Activated CD8-positive, alpha-beta memory T cell treated with anti-CD3 and anti-CD28 coated beads for 1 hour (primary cell): Measurements from ENCODE around the gene CCDC120.
A peak's percentile ranks its signal among the peaks of the same experiment; 100 is the strongest.

Experiments used
- DNase-seq, 2 donors: peaks; one replicate each; pipeline ENCODE4 v3.0.0-alpha.2; 2020; ENCODE audit warnings: low read depth in 1 of 2; ENCODE audit errors: extremely low read depth in 1 of 2

CCDC120 gene

GRCh38 chrX:49058794-49059193 lies at the start of gene CCDC120:
Gene CCDC120, plus strand, starts transcription at chrX:49058999. Its CDS starts 3,043 bp downstream, at chrX:49062042.
- DNase-seq = no peak

DNA sequence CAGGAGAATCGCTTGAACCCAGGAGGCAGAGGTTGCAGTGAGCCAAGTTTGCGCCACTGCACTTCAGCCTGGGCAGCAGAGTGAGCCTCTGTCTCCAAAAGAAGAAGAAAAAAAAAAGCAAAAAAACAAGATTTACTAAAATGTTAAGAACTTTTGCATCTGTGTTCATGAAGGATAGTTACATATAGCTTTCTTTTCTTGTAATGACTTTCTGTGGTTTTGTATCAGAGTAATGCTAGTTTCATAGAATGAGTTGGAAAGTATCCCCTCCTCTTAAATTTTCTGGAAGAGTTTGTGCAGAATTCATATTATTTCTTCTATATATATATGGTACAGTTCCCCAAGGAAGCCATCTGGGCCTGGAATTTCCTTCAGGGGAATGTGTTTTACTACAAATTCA lies 39.7 kb upstream of the CCDC120 start:
- DNase-seq = no peak

DNA sequence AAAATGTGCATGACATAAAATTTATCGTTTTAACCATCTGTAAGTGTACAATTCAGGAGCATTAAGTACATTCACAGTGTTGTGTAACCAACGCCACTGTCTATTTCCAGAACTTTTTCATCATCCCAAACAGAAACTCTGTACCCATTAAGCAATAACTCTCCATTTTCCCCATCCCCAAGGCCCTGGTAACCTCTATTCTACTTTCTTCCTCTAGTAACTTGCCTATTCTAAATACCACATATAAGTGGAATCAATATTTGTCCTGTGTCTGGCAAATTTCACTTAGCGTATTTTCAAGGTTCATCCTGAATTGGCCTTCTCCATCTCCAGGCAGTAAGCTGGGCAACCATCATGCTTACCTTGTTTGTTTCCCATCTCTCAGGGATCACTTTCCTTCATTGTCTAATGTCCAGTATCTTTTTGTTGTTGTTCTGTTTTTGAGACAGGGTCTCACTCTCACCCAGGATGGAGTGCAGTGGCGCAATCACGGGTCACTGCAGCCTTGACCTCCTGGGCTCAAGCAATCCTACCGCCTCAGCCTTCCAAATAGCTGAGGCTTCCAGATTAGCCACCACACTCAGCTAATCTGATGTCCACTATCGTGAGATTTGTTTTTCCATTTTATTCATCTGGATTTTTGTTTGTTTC lies 39.1 kb upstream of the CCDC120 start:
- DNase-seq = no peak

DNA sequence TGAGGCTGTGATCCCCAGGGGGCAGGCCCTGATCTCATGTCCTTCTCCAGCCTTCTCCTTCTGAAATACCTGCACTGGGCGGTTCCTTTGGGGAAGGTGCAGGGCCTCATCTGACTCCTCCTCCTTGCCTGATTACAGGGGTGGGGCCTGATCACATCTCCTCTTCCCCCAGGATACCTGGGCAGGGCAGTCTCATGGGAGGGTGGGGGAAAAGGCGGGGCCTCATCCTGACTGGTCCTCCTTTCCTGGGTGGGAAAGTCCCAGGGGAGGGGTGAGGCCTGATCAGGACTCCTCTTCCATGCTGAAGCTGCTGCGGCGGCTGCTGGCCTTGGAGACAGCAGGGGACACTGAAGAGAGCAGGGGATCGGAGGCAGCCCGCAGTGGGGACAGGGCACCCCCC lies 28.9 kb upstream of the CCDC120 start:
- DNase-seq = no peak

DNA sequence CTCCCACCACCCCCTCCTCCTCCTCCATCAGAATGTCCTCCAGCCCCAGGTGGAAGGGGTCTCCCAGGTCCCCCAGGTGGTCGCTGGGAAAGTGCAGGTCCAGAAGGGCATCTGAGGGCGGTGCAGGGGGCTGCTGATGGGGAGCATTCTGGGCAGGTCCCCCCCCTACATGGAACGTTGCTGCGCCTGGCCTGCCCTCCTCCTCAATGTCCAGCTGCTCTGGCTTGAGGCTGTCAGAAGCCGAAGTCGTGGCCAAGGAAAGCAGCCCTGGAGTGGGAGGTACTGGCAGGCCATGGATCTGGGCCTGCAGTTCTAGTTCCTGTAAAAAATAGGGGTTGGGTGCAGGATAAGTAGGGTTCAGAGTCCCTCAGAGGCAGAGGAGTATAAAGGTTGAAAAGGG lies 28.5 kb upstream of the CCDC120 start:
- no peak for DNase-seq

- DNase-seq = no peak
These were observed 20.8 kb upstream of the CCDC120 start for GRCh38 chrX:49037883-49038475.

DNA sequence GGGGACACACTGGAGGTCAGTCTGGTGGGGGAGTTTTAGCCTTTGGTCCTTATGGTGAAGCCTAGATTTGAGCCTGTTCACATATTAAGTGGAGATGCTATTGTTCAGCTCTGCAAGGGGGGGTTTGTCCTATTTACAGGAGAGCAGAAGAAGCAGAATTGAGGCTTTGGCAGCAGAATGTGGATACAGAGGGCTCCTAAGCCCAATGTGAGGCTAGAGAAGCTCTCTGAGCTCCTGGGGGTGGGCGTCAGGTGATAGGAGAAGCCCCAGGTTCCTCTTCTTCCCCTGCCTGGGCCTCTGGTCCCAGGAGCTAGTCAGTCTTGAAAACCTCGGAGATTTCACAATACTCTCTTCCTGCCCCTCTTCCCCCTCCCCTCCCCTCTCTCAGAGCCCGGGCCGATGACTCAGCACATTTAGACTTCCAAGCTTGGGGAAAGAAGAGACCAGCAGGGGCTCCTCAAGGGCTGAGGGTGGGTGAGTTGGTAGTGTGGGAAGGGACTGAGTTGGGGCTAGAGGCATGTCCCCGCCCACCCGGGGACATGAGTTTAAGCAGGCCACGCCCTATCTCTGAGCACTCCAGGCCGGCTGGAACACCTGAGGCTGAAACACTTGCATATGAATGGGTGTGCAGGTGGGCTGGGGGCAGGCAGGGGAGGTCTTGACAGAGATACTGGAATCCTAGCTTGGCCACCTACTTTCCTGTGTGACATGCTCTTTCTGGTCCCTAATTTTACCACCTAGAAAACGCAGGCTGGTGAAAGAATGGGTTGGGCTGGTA lies 19.0 kb upstream of the CCDC120 start:
- DNase-seq = peak in 1 of 2 donors; percentile 1

GRCh38 chrX:49040376-49040955 lies 18.3 kb upstream of the CCDC120 start:
- no peak for DNase-seq

- DNase-seq = no peak
These were observed 16.8 kb upstream of the CCDC120 start for GRCh38 chrX:49041744-49042580.

DNA sequence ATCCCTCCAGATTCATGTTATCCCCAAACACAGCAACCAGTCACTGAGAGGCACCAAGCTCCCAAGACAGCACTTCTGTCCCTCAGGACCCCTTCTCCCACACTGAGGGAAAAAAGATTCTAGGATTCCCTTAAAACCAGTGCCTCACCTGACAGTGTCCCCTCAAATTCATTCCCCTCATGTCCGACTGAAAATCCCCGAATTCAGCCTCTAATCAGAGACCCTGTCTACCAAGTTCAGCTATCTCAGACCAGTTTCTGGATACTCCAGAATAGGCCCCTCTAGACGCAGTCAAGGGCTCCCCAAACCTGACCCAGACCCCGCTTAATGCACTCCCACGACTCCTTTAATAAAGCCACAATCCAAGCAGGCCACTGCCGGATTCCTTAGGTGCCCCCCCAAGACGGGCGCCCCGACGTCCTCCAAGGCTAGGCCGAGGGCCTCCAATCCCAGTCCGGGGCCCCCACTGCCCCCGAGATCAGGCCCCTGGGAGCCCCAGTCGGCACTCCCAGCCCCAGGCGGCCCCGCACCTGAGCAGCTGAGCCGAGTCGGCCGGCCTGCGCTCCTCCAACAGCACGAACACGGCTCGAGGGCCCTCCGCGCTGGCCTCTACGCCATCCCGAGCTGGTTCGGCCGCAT lies 16.1 kb upstream of the CCDC120 start:
- no peak for DNase-seq

DNA sequence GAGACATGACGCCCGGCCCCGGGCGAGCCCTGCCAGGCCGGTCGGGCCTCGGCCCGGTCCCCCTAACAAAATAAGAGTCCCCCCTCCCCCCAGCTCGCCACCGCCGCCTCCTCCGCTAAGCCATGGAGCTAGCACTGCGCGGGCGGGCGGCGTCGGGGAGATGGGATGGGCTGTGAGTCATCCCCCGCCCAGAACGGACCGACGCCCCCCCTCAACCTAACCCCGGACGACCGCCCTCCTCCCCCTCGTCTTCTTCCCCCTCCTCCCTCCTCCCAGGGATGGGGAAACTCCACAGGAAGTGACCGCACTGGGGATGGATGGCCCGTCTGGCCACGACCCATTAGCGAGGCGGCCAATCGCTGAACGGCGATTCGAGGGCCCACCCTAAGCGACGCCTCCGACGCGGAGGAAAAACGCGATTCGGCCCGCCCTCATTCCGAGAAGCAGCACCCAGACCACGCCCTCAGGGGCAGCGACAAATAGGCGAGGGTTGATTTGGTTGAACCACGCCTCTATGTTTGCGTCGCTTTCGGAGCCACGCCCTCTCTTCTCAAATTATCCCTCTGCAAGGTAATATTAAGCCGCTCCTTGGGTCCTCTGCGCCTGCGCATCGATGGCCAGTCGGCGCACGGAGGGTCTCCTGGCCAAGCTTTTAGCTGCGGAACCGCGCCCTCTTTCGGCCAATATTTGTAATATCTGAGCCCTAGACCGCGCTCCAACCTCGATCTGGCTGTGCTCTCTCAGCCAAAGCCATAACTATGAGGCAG lies 15.4 kb upstream of the CCDC120 start, which contains the start of gene TFE3:
TSS of gene TFE3 (minus strand) at position 138 of the 767 bp plus-strand sequence. CDS start at position 7, 131 bp downstream.
- DNase-seq = peak; percentile 82 to 92

- no peak for DNase-seq
These were observed 14.9 kb upstream of the CCDC120 start for GRCh38 chrX:49043987-49044281.

DNA sequence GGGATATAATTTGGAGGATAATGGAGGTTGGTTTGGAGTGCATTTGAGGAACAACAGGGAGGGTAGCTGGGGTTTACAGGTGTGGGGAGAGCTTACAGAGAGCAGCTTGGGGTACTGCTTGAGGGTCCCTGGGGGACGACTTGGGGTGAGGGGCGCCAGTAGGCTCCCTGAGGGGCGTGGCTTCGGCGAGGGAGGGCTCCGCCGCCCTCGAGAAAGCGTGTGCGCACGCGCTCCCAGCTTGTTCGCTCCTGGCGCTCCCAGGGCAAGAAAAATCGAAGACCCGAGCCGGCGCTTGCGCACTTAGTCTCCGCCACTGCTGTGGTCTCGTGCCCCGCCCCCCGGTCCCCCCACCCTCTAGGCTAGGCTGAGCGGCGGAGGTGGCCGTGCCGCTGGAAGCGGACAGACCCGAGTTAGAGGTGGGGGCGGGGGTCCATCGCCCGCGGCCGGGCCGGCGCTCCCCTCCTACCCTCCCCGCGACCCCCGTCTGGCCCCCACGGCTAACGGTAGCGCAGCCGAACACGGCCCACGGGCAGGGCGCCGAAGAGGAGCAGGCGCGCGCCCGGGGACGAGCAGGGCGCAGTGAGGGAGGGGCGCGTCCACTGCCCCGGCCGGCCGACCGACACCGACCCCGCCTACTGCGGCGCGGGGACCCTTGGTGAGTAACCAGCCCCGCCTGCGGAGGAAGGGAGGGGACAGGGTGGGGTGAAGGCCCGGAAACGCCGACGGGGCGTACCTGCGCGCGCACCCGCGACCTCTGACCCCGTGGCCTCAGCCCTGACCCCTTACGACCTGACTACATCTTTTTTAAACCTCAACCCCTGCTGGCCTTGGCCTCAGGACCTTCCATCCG lies 5.4 kb upstream of the CCDC120 start:
- DNase-seq = peak; percentile 34 to 41

GRCh38 chrX:49054073-49054762 lies 4.6 kb upstream of the CCDC120 start:
- no peak for DNase-seq

- DNase-seq = no peak
These were observed 402 bp downstream of the CCDC120 start for GRCh38 chrX:49059201-49059600.

- no peak for DNase-seq
These were observed 884 bp downstream of the CCDC120 start for GRCh38 chrX:49059681-49060085.

DNA sequence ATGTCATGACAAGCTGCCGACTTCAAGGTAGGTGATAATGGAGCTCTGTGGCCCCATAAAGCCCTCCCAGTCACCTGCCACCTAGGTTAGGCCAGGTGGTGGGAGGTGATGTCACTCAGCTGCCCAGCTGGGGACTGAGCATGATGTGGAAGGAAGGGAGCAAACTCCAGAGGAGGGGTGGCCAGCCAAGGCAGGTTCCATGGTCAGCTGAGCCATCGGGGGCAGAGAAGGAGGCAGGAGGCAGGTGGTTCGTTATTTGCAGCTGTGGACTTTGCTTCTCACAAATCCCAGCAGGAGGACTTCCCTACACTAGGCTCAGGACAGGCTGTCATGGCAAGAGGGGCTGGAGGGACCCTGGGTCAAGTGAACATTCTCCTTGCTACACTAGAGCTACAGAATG lies 2.1 kb downstream of the CCDC120 start:
- no peak for DNase-seq

DNA sequence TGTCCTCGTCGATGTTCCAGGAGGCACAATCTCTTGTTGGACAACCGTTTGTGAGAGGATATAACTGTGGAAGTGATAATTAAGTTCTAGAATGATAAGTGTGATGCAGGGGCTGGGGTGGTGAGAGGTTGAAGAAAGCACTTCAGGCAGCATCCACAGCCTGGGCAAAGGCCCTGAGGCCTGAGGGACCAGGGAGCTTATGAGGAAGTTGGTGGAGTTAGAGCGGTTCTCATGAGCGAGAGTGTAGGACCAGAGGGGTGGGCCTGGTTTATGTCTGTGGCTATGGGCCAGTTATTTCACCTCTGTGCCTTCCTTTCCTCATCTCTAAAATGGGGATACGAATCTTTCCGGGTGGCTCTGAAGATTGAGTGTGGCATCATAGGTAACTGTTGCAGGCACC lies 2.7 kb downstream of the CCDC120 start:
- DNase-seq = no peak
